HL-60 (cell line): ENCODE data around the gene TNC.

Experiments used
- DNase-seq, 2 experiments: peaks; one replicate each; pipeline ENCODE4 v3.0.0-alpha.2; 2010 to 2020; ENCODE audit warnings: low read depth in 1 of 2, low spot score in 1 of 2
- H3K27ac ChIP-seq: fragments of 250-450 bp; sonication (Bioruptor Pico); replicated peaks from 2 replicates; pipeline ENCODE4 v1.5.1; 2020; ENCODE audit warnings: mild to moderate bottlenecking, moderate library complexity
- H3K27me3 ChIP-seq: fragments of 250-450 bp; sonication (Bioruptor Pico); 2 replicates; pipeline ENCODE4 v1.5.1; 2021; ENCODE audit warnings: mild to moderate bottlenecking, moderate library complexity; ENCODE audit not compliant: insufficient read depth, poor library complexity, severe bottlenecking
- H3K4me3 ChIP-seq: replicated peaks from 2 replicates; pipeline ENCODE4 v1.5.1; 2011; ENCODE audit warnings: mild to moderate bottlenecking, control low read depth, low read length; ENCODE audit not compliant: insufficient read depth
- CTCF ChIP-seq: IDR thresholded peaks from one replicate; pipeline ENCODE4 v1.5.1; 2011; ENCODE audit warnings: low read length, control low read depth, inconsistent platforms; ENCODE audit not compliant: insufficient read depth
- GABPA ChIP-seq: IDR thresholded peaks from 2 replicates; pipeline ENCODE4 v1.6.1; 2012; ENCODE audit warnings: low read depth
- POLR2AphosphoS5 ChIP-seq: IDR thresholded peaks from 2 replicates; pipeline ENCODE4 v1.6.1; 2012; ENCODE audit warnings: low read depth
- REST ChIP-seq: IDR thresholded peaks from 2 replicates; pipeline ENCODE4 v1.6.1; 2012; ENCODE audit warnings: low read depth; ENCODE audit not compliant: insufficient replicate concordance
- SPI1 ChIP-seq: IDR thresholded peaks from 2 replicates; pipeline ENCODE4 v1.6.1; 2012; ENCODE audit warnings: low read depth, mild to moderate bottlenecking, borderline replicate concordance

The TNC gene

GRCh38 chr9:114972510-114973136, 145.3 kb downstream of the TNC start:
- Histone ChIP-seq H3K27ac (no peak overlapping the region), H3K27me3 (no peaks in the 10 kb centered on the region), H3K4me3 (no peak overlapping the region)
- TF ChIP-seq REST (no peak), POLR2AphosphoS5 (no peak), SPI1 (no peak), CTCF (no peak), GABPA (no peak)
- no peak for DNase-seq
